Breast epithelium (tissue), 4 donors: ENCODE results near the gene IGFL2. TPM values are rescaled to one million over a fixed set of nuclear protein-coding genes. Genes with fewer than 3 reads are reported as not detected.
"Not testable (repeated sequence)": the region's sequence is repeated elsewhere in the genome, so short reads cannot be mapped to it uniquely, and the experiment has no call there.

ENCODE experiments used
- DNase-seq, 2 donors: peaks; one replicate each; pipeline ENCODE4 v3.0.0-alpha.2; 2019; ENCODE audit warnings: low spot score in 2 of 2
- H3K27ac ChIP-seq, 2 donors: fragments of 200-600 bp; sonication (generic) in 1 of 2; one replicate each; pipeline ENCODE4 v1.5.1; 2016 to 2019; ENCODE audit warnings: mild to moderate bottlenecking in 1 of 2
- H3K27me3 ChIP-seq, 2 donors: fragments of 200-600 bp; sonication (generic) in 1 of 2; one replicate each; pipeline versions ENCODE4 v1.5.1 to v1.6.0; 2017 to 2019; ENCODE audit warnings: control low read depth in 1 of 2, mild to moderate bottlenecking in 1 of 2
- H3K36me3 ChIP-seq: fragments of 200-600 bp; one replicate; pipeline ENCODE4 v1.5.1; 2019
- H3K4me1 ChIP-seq, 2 donors: fragments of 200-600 bp; sonication (generic); one replicate each; pipeline ENCODE4 v1.5.1; 2016 to 2019; ENCODE audit warnings: control low read depth in 1 of 2
- H3K4me3 ChIP-seq, 3 donors: fragments of 200-600 bp; sonication (generic); 1 replicate in 2 of 3; 2 replicates in 1 of 3; pipeline ENCODE4 v1.5.1; 2016 to 2019; ENCODE audit warnings: mild to moderate bottlenecking in 3 of 3, moderate library complexity in 2 of 3
- H3K9me3 ChIP-seq, 2 donors: fragments of 200-600 bp; sonication (generic) in 1 of 2; one replicate each; pipeline ENCODE4 v1.5.1; 2016 to 2019; ENCODE audit warnings: control low read depth in 1 of 2
- POLR2A ChIP-seq: fragments of 450-650 bp; IDR thresholded peaks from one replicate; pipeline ENCODE4 v1.6.1; 2016; ENCODE audit warnings: antibody characterized with exemption, mild to moderate bottlenecking, moderate library complexity
- POLR2AphosphoS5 ChIP-seq, 3 donors: sonication (generic); formaldehyde crosslinking; IDR thresholded peaks; one replicate each; pipeline ENCODE4 v1.6.1; 2017; ENCODE audit warnings: antibody characterized with exemption in 3 of 3
- intact Hi-C: fragments of 100-400 bp; cut with DNase I; formaldehyde crosslinking; loops from one replicate; pipeline ENCODE4 v1.15.1; 2023; ENCODE audit warnings: low total_unique reads
- total RNA-seq, 3 donors: library from RNA; depleted of rRNA; stranded (reverse); fragments of >200 nt; gene quantifications; one replicate each; pipeline ENCODE4 v1.1.0, GENCODE V29; 2016
- TF ChIP-seq, protein P1 (sequence below), 3 donors: fragments of 450-650 bp; IDR thresholded peaks; one replicate each; pipeline ENCODE4 v1.5.1; 2016 to 2017; ENCODE audit warnings: antibody characterized with exemption in 3 of 3, mild to moderate bottlenecking in 3 of 3, moderate library complexity in 3 of 3

The IGFL2 gene
- total RNA-seq, 3 donors from 2014 or later, result not detected

DNA sequence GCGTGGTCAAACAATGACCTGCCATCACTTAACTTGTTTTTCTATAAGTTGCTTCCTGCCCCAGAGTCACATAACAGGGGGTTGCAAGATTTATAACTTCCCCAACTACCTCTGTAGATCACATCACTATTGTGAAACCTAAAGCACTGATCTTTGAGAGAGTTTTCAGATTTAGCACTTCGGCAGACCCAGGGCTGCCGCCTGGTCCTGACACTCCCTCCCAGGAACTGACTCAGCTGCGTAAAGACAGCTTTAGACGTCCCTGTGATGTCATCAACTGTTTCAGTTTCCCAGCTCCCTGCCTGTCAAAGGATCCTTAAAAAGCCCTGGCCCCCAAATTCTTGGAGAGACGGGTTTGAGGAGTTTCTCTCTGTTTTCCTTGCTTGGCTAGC, 33.3 kb downstream of the IGFL2 start:
- DNase-seq, result no peak
- Histone ChIP-seq H3K36me3 (no peaks in the 10 kb centered on the region), H3K4me1 (no peaks in the 10 kb centered on the region), H3K4me3 (no peak overlapping the region), H3K27ac (no peak overlapping the region), H3K27me3 (peaks cover 0 to 3% of the 10 kb centered on the region in 2 donors), H3K9me3 (no peaks in the 10 kb centered on the region)
- TF ChIP-seq POLR2AphosphoS5 (IDR thresholded peaks at IDR 0.05), result no peak
- TF ChIP-seq, protein P1, sequence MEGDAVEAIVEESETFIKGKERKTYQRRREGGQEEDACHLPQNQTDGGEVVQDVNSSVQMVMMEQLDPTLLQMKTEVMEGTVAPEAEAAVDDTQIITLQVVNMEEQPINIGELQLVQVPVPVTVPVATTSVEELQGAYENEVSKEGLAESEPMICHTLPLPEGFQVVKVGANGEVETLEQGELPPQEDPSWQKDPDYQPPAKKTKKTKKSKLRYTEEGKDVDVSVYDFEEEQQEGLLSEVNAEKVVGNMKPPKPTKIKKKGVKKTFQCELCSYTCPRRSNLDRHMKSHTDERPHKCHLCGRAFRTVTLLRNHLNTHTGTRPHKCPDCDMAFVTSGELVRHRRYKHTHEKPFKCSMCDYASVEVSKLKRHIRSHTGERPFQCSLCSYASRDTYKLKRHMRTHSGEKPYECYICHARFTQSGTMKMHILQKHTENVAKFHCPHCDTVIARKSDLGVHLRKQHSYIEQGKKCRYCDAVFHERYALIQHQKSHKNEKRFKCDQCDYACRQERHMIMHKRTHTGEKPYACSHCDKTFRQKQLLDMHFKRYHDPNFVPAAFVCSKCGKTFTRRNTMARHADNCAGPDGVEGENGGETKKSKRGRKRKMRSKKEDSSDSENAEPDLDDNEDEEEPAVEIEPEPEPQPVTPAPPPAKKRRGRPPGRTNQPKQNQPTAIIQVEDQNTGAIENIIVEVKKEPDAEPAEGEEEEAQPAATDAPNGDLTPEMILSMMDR (IDR thresholded peaks at IDR 0.05), result no peak
- no peak for TF ChIP-seq POLR2A
- intact Hi-C loops, result no loop called here

- no peak overlapping the region for H3K27ac ChIP-seq
- intact Hi-C loops, result no loop called here
Observed at GRCh38 chr19:46182476-46182875, 34.4 kb downstream of the IGFL2 start.

DNA sequence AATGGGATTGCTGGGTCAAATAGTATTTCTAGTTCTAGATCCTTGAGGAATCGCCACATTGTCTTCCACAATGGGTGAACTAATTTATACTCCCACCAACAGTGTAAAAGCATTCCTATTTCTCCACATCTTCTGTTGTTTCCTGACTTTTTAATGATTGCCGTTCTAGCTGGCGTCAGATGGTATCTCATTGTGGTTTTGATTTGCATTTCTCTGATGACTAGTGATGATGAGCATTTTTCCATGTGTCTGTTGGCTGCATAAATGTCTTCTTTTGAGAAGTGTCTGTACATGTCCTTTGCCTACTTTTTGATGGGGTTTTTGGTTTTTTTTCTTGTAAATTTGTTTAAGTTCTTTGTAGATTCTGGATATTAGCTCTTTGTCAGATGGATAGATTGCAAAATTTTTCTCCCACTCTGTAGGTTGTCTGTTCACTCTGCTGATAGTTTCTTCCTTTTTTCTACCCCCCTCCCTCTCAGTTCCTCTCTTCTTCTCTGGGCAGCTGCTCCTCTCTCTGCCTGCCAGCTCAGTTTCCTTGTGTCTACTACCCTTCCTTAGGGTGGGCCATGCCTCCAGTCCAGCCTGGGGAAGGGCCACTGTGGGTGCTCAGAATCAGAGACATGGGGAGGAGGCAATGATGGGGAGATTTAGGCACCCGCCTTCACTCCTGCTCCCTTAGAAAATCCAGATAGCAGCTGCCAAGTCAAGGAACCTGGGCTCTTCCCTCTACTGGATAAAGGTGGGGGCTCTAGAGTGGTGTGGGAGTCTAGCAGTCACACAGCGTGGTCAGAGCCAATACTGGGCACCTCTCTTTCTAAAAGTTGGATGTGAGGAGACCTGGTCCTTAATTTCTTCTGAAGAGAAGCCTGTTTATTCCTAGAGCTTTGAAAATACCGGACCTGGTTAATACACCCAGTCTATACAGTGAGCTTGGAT, 37.0 kb downstream of the IGFL2 start:
- H3K9me3 ChIP-seq, H3K36me3 ChIP-seq, DNase-seq, intact Hi-C loops, H3K4me3 ChIP-seq, H3K4me1 ChIP-seq: not testable (repeated sequence)
- H3K27ac ChIP-seq, result peak overlapping the region; percentile 1 to 19
- H3K27me3 ChIP-seq, result peaks cover 0 to 12% of the 10 kb centered on the region in 2 donors

More at GRCh38 chr19:46182476-46182875, 34.4 kb downstream of the IGFL2 start:
- H3K4me3 ChIP-seq, result no peak overlapping the region
- TF ChIP-seq, protein P1 (IDR thresholded peaks at IDR 0.05), result no peak
- TF ChIP-seq POLR2A (no peak), POLR2AphosphoS5 (IDR thresholded peaks at IDR 0.05) (no peak)
- DNase-seq, result no peak
- H3K4me1 ChIP-seq, result no peaks in the 10 kb centered on the region
- H3K36me3 ChIP-seq, result no peaks in the 10 kb centered on the region
- peaks cover 0 to 3% of the 10 kb centered on the region in 2 donors for H3K27me3 ChIP-seq
- H3K9me3 ChIP-seq, result no peaks in the 10 kb centered on the region

- H3K27ac ChIP-seq, result no peak overlapping the region
- DNase-seq, result no peak
- H3K36me3 ChIP-seq, result no peaks in the 10 kb centered on the region
- intact Hi-C loops, result no loop called here
- TF ChIP-seq POLR2AphosphoS5 (IDR thresholded peaks at IDR 0.05) (no peak), POLR2A (no peak)
- TF ChIP-seq, protein P1 (IDR thresholded peaks at IDR 0.05), result no peak
- H3K4me1 ChIP-seq, result no peaks in the 10 kb centered on the region
- no peak overlapping the region for H3K4me3 ChIP-seq
- H3K27me3 ChIP-seq, result peaks cover 0 to 17% of the 10 kb centered on the region in 2 donors
- no peaks in the 10 kb centered on the region for H3K9me3 ChIP-seq
Observed at GRCh38 chr19:46186101-46186716, 38.2 kb downstream of the IGFL2 start.

GRCh38 chr19:46186717-46187101, 38.7 kb downstream of the IGFL2 start:
- no peak for DNase-seq
- Histone ChIP-seq H3K9me3 (no peaks in the 10 kb centered on the region), H3K27ac (no peak overlapping the region), H3K27me3 (peaks cover 0 to 17% of the 10 kb centered on the region in 2 donors), H3K4me3 (no peak overlapping the region), H3K4me1 (no peaks in the 10 kb centered on the region), H3K36me3 (no peaks in the 10 kb centered on the region)
- no peak for TF ChIP-seq POLR2A
- TF ChIP-seq, protein P1 (IDR thresholded peaks at IDR 0.05), result no peak
- no peak for TF ChIP-seq POLR2AphosphoS5 (IDR thresholded peaks at IDR 0.05)
- intact Hi-C loops, result no loop called here
